GM20431 (cell line): Measurements from ENCODE around the gene GIPC3.

ENCODE experiments used
- in situ Hi-C: fragments of 300-500 bp; cut with MseI, MboI; formaldehyde crosslinking; loops from one replicate; pipeline ENCODE4 v1.15.0; 2020; ENCODE audit warnings: low sequenced_read_pairs; ENCODE audit not compliant: unreplicated experiment

The GIPC3 gene

GRCh38 chr19:3632739-3633558 is 47.7 kb downstream of the GIPC3 start:
- in situ Hi-C loops: no loop called here

- in situ Hi-C loops: no loop called here
Measured at GRCh38 chr19:3633559-3633988, 48.3 kb downstream of the GIPC3 start.

GRCh38 chr19:3634496-3635045 is 49.3 kb downstream of the GIPC3 start:
- in situ Hi-C loops: no loop called here

GRCh38 chr19:3636506-3636905 is 51.2 kb downstream of the GIPC3 start:
- in situ Hi-C loops: no loop called here

- in situ Hi-C loops: no loop called here
Measured at GRCh38 chr19:3636962-3637361, 51.7 kb downstream of the GIPC3 start.

GRCh38 chr19:3637621-3638020 is 52.3 kb downstream of the GIPC3 start:
- in situ Hi-C loops: no loop called here

- in situ Hi-C loops: no loop called here
Measured at GRCh38 chr19:3638208-3639193, 53.2 kb downstream of the GIPC3 start.

GRCh38 chr19:3639479-3639878 is 54.2 kb downstream of the GIPC3 start:
- in situ Hi-C loops: no loop called here

GRCh38 chr19:3641515-3642269 is 56.4 kb downstream of the GIPC3 start:
- in situ Hi-C loops: no loop called here

- in situ Hi-C loops: no loop called here
Measured at GRCh38 chr19:3642296-3642695, 57.0 kb downstream of the GIPC3 start.
